ENCODE measurements around the gene WDPCP. TPM values are rescaled to one million over a fixed set of nuclear protein-coding genes. Genes with fewer than 3 reads are reported as not detected.

Gene WDPCP
- total and polyA plus RNA-seq, 10 of the 15 experiments (the other 5 are each of a cell fraction or from before 2014, with no cell fraction given), result 2.1 to 7.9 (median 4.6) TPM

GRCh38 chr2:63096491-63096890, 491.8 kb downstream of the WDPCP start:
- ATAC-seq (no peak), FAIRE-seq (no peak), DNase-seq (ENCODE audit: low read depth, low spot score) (no peak)
- ChIA-PET POLR2A (no interaction called here), RAD21 (ENCODE audit: unreplicated experiment) (no interaction called here), SMC1A (ENCODE audit: uncharacterized antibody, unreplicated experiment) (no interaction called here), CTCF (no interaction called here)
- no peaks in the 10 kb centered on the region for H3K27me3 ChIP-seq (replicated peaks in 1 of 2; ENCODE audit: control insufficient read depth in 2 of 2, insufficient read depth in 2 of 2, low read length in 1 of 2)
- H3K4me1 ChIP-seq (ENCODE audit: control insufficient read depth, insufficient read depth, low read length), result no peaks in the 10 kb centered on the region
- in situ Hi-C loops (cut with MboI), result no loop called here
- 41% methylated on average over 1 of the region's 1 CpG for WGBS (ENCODE audit: insufficient coverage, insufficient replicate concordance, low lambda C conversion rate, missing lambda C conversion rate)
- H3K9ac ChIP-seq (ENCODE audit: control insufficient read depth, insufficient read depth, low read length), result no peak overlapping the region
- no peaks in the 10 kb centered on the region for H3K36me3 ChIP-seq (ENCODE audit: control insufficient read depth in 2 of 2, insufficient read depth in 2 of 2, low read length in 1 of 2)
- no peak overlapping the region for H3K4me3 ChIP-seq
- no peak overlapping the region for H2AFZ ChIP-seq (ENCODE audit: control insufficient read depth, low read depth, low read length)
- intact Hi-C loops (cut with micrococcal nuclease; ENCODE audit: unreplicated experiment), result no loop called here
- no peak overlapping the region for H3K4me2 ChIP-seq (ENCODE audit: control insufficient read depth, insufficient read depth)
- H3K9me3 ChIP-seq (replicated peaks; ENCODE audit: control insufficient read depth, insufficient read depth, low read length), result no peaks in the 10 kb centered on the region; the same call in 2 of the 3 replicates
- H4K20me1 ChIP-seq (ENCODE audit: control insufficient read depth, insufficient read depth), result no peaks in the 10 kb centered on the region
- H3K79me2 ChIP-seq (ENCODE audit: control insufficient read depth, insufficient read depth, low read length), result no peaks in the 10 kb centered on the region
- no TSS peak for BruUV-seq (replicated peaks)
- H3K27ac ChIP-seq (ENCODE audit: control insufficient read depth, insufficient read depth), result no peak overlapping the region
- TF ChIP-seq PAX5 (IDR thresholded peaks at IDR 0.05; ENCODE audit: borderline replicate concordance, low read depth, low read length) (no peak), CBFB (IDR thresholded peaks at IDR 0.05; ENCODE audit: low read depth) (no peak), CHD2 (IDR thresholded peaks at IDR 0.05; ENCODE audit: borderline replicate concordance, low read depth, low read length) (no peak), NRF1 (conservative IDR thresholded peaks at IDR 0.05; ENCODE audit: low read depth, low read length) (no peak), SUPT20H (IDR thresholded peaks at IDR 0.05; ENCODE audit: borderline replicate concordance, control insufficient read depth, low read depth, low read length) (no peak), CUX1 (IDR thresholded peaks at IDR 0.05; ENCODE audit: insufficient replicate concordance, low read depth, low read length) (no peak), REST (IDR thresholded peaks at IDR 0.05; ENCODE audit: low read depth, low read length) (no peak), ZNF207 (IDR thresholded peaks at IDR 0.05; ENCODE audit: borderline replicate concordance) (no peak), SREBF2 (IDR thresholded peaks at IDR 0.05; ENCODE audit: low read length) (no peak)
- TF ChIP-seq, protein P1, sequence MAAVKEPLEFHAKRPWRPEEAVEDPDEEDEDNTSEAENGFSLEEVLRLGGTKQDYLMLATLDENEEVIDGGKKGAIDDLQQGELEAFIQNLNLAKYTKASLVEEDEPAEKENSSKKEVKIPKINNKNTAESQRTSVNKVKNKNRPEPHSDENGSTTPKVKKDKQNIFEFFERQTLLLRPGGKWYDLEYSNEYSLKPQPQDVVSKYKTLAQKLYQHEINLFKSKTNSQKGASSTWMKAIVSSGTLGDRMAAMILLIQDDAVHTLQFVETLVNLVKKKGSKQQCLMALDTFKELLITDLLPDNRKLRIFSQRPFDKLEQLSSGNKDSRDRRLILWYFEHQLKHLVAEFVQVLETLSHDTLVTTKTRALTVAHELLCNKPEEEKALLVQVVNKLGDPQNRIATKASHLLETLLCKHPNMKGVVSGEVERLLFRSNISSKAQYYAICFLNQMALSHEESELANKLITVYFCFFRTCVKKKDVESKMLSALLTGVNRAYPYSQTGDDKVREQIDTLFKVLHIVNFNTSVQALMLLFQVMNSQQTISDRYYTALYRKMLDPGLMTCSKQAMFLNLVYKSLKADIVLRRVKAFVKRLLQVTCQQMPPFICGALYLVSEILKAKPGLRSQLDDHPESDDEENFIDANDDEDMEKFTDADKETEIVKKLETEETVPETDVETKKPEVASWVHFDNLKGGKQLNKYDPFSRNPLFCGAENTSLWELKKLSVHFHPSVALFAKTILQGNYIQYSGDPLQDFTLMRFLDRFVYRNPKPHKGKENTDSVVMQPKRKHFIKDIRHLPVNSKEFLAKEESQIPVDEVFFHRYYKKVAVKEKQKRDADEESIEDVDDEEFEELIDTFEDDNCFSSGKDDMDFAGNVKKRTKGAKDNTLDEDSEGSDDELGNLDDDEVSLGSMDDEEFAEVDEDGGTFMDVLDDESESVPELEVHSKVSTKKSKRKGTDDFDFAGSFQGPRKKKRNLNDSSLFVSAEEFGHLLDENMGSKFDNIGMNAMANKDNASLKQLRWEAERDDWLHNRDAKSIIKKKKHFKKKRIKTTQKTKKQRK (IDR thresholded peaks at IDR 0.05; ENCODE audit: low read depth, low read length), result no peak
- TF ChIP-seq, protein P2, sequence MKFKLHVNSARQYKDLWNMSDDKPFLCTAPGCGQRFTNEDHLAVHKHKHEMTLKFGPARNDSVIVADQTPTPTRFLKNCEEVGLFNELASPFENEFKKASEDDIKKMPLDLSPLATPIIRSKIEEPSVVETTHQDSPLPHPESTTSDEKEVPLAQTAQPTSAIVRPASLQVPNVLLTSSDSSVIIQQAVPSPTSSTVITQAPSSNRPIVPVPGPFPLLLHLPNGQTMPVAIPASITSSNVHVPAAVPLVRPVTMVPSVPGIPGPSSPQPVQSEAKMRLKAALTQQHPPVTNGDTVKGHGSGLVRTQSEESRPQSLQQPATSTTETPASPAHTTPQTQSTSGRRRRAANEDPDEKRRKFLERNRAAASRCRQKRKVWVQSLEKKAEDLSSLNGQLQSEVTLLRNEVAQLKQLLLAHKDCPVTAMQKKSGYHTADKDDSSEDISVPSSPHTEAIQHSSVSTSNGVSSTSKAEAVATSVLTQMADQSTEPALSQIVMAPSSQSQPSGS (IDR thresholded peaks at IDR 0.05; ENCODE audit: low read length), result no peak
